ENCODE measurements around the gene FNDC3B.
"Not testable (repeated sequence)": the region's sequence is repeated elsewhere in the genome, so short reads cannot be mapped to it uniquely, and the experiment has no call there.

The FNDC3B gene

GRCh38 chr3:172245241-172245640 lies 205.9 kb downstream of the FNDC3B start:
- no peak overlapping the region for H3K27ac ChIP-seq
- no peak for TF ChIP-seq ZFX (IDR thresholded peaks at IDR 0.05; ENCODE audit: borderline replicate concordance)
- no peak for TF ChIP-seq CTCF (IDR thresholded peaks at IDR 0.05)

GRCh38 chr3:172246107-172246844 lies 206.9 kb downstream of the FNDC3B start:
- no peak overlapping the region for H3K27ac ChIP-seq
- TF ChIP-seq ZFX (IDR thresholded peaks at IDR 0.05; ENCODE audit: borderline replicate concordance) (no peak), CTCF (IDR thresholded peaks at IDR 0.05) (no peak)

GRCh38 chr3:172247525-172248274 lies 208.3 kb downstream of the FNDC3B start:
- no peak overlapping the region for H3K27ac ChIP-seq
- TF ChIP-seq CTCF (IDR thresholded peaks at IDR 0.05), result no peak
- TF ChIP-seq ZFX (IDR thresholded peaks at IDR 0.05; ENCODE audit: borderline replicate concordance), result no peak

GRCh38 chr3:172249039-172249438 lies 209.7 kb downstream of the FNDC3B start:
- TF ChIP-seq CTCF (IDR thresholded peaks at IDR 0.05) (no peak), ZFX (IDR thresholded peaks at IDR 0.05; ENCODE audit: borderline replicate concordance) (no peak)
- no peak overlapping the region for H3K27ac ChIP-seq

- TF ChIP-seq ZFX (IDR thresholded peaks at IDR 0.05; ENCODE audit: borderline replicate concordance) (no peak), CTCF (IDR thresholded peaks at IDR 0.05) (no peak)
- no peak overlapping the region for H3K27ac ChIP-seq
Observed at GRCh38 chr3:172251211-172251610, 211.8 kb downstream of the FNDC3B start.

GRCh38 chr3:172253200-172253599 lies 213.8 kb downstream of the FNDC3B start:
- H3K27ac ChIP-seq, result no peak overlapping the region
- TF ChIP-seq CTCF (IDR thresholded peaks at IDR 0.05) (no peak), ZFX (IDR thresholded peaks at IDR 0.05; ENCODE audit: borderline replicate concordance) (no peak)

GRCh38 chr3:172254542-172254941 lies 215.2 kb downstream of the FNDC3B start:
- TF ChIP-seq CTCF (IDR thresholded peaks at IDR 0.05), result no peak
- no peak overlapping the region for H3K27ac ChIP-seq

- not testable (repeated sequence) for H3K27ac ChIP-seq
Observed at GRCh38 chr3:172255321-172255720, 215.9 kb downstream of the FNDC3B start.
